SKM-1 (cell line): ENCODE data around the gene SORCS1.

Source experiments
- DNase-seq: peaks from one replicate; lab custom pipeline; 2025; ENCODE audit not compliant: unreplicated experiment; lab: John Stamatoyannopoulos, UW

SORCS1 gene

GRCh38 chr10:106557951-106558733, 606.4 kb downstream of the SORCS1 start:
- DNase-seq, result no peak

- DNase-seq, result no peak
Observed at GRCh38 chr10:106557053-106557452, 607.5 kb downstream of the SORCS1 start.

- DNase-seq, result no peak
Observed at GRCh38 chr10:106555599-106555998, 608.9 kb downstream of the SORCS1 start.

GRCh38 chr10:106551501-106552062, 612.9 kb downstream of the SORCS1 start:
- DNase-seq, result no peak

- DNase-seq, result no peak
Observed at GRCh38 chr10:106548832-106549231, 615.7 kb downstream of the SORCS1 start.

GRCh38 chr10:106547047-106547635, 617.4 kb downstream of the SORCS1 start:
- no peak for DNase-seq

GRCh38 chr10:106542461-106542860, 622.0 kb downstream of the SORCS1 start:
- no peak for DNase-seq

GRCh38 chr10:106540645-106541044, 623.9 kb downstream of the SORCS1 start:
- DNase-seq, result no peak

GRCh38 chr10:106537866-106538265, 626.6 kb downstream of the SORCS1 start:
- DNase-seq, result no peak

- no peak for DNase-seq
Observed at GRCh38 chr10:106535304-106535953, 629.1 kb downstream of the SORCS1 start.

GRCh38 chr10:106534441-106534840, 630.1 kb downstream of the SORCS1 start:
- no peak for DNase-seq

- DNase-seq, result no peak
Observed at GRCh38 chr10:106528702-106529101, 635.8 kb downstream of the SORCS1 start.

- no peak for DNase-seq
Observed at GRCh38 chr10:106525835-106526234, 638.7 kb downstream of the SORCS1 start.
